Glomerular visceral epithelial cell (primary cell): ENCODE data around the gene CLN6.
"Not testable (repeated sequence)": the region's sequence is repeated elsewhere in the genome, so short reads cannot be mapped to it uniquely, and the experiment has no call there.

Experiments
- DNase-seq: peaks from one replicate; pipeline ENCODE4 v3.0.0-alpha.2; 2016; ENCODE audit errors: extremely low spot score

CLN6 gene

GRCh38 chr15:68206711-68207151 is 22.8 kb downstream of the CLN6 start:
- no peak for DNase-seq

GRCh38 chr15:68205954-68206539 is 23.5 kb downstream of the CLN6 start:
- no peak for DNase-seq

GRCh38 chr15:68205558-68205944 is 24.0 kb downstream of the CLN6 start:
- no peak for DNase-seq

- DNase-seq, result no peak
Observed at GRCh38 chr15:68204776-68205557, 24.6 kb downstream of the CLN6 start, which contains the start of gene CALML4. CALML4 (minus strand) TSS chr15:68205332; CDS start chr15:68205247, 85 bp downstream.

- no peak for DNase-seq
Observed at GRCh38 chr15:68204361-68204760, 25.2 kb downstream of the CLN6 start.

- no peak for DNase-seq
Observed at GRCh38 chr15:68203956-68204355, 25.6 kb downstream of the CLN6 start.

- DNase-seq, result no peak
Observed at GRCh38 chr15:68203486-68203885, 26.0 kb downstream of the CLN6 start.

- not testable (repeated sequence) for DNase-seq
Observed at GRCh38 chr15:68202994-68203393, 26.5 kb downstream of the CLN6 start.

- DNase-seq, result no peak
Observed at GRCh38 chr15:68201879-68202261, 27.7 kb downstream of the CLN6 start.

- DNase-seq, result no peak
Observed at GRCh38 chr15:68201153-68201878, 28.2 kb downstream of the CLN6 start.

GRCh38 chr15:68200016-68200861 is 29.3 kb downstream of the CLN6 start:
- DNase-seq, result no peak

- no peak for DNase-seq
Observed at GRCh38 chr15:68199340-68199739, 30.2 kb downstream of the CLN6 start.

GRCh38 chr15:68197661-68198437 is 31.7 kb downstream of the CLN6 start:
- DNase-seq, result no peak

- no peak for DNase-seq
Observed at GRCh38 chr15:68197170-68197492, 32.4 kb downstream of the CLN6 start.

GRCh38 chr15:68196445-68197169 is 32.9 kb downstream of the CLN6 start:
- no peak for DNase-seq

- peak; percentile 7 for DNase-seq
Observed at GRCh38 chr15:68195336-68196112, 34.0 kb downstream of the CLN6 start.

- DNase-seq, result no peak
Observed at GRCh38 chr15:68192804-68193486, 36.6 kb downstream of the CLN6 start.

GRCh38 chr15:68192117-68192516 is 37.4 kb downstream of the CLN6 start:
- no peak for DNase-seq

GRCh38 chr15:68191555-68191954 is 38.0 kb downstream of the CLN6 start:
- no peak for DNase-seq
